ENCODE results near the gene CLOCK.
A peak's percentile ranks its signal among the peaks of the same experiment; 100 is the strongest.

The CLOCK gene

GRCh38 chr4:55447108-55447708 lies 99.5 kb downstream of the CLOCK start:
- no peak overlapping the region for H3K27ac ChIP-seq (ENCODE audit: low read depth, low read length)
- peaks cover 13% of the 10 kb centered on the region for H3K4me1 ChIP-seq (ENCODE audit: control insufficient read depth, insufficient read depth, low read length, unreplicated experiment)
- peaks cover 4% of the 10 kb centered on the region for H3K36me3 ChIP-seq (ENCODE audit: insufficient read depth, low read length)
- H3K4me3 ChIP-seq (ENCODE audit: low read depth, low read length) = no peak overlapping the region
- H3K79me2 ChIP-seq (ENCODE audit: control insufficient read depth, insufficient read depth, low read length, unreplicated experiment) = no peaks in the 10 kb centered on the region
- H2AFZ ChIP-seq (ENCODE audit: low read length, unreplicated experiment) = no peak overlapping the region
- H3K27me3 ChIP-seq (ENCODE audit: insufficient read depth, low read length) = no peaks in the 10 kb centered on the region

- no peak overlapping the region for H2AFZ ChIP-seq (ENCODE audit: low read length, unreplicated experiment)
- no peaks in the 10 kb centered on the region; the same call in 1 of the 2 replicates for H3K36me3 ChIP-seq (ENCODE audit: insufficient read depth, low read length)
- H3K4me3 ChIP-seq (ENCODE audit: low read depth, low read length) = no peak overlapping the region
- H3K27me3 ChIP-seq (ENCODE audit: insufficient read depth, low read length) = no peaks in the 10 kb centered on the region
- H3K27ac ChIP-seq (ENCODE audit: low read depth, low read length) = peak overlapping the region; percentile 34; the same call in 1 of the 2 replicates
- H3K79me2 ChIP-seq (ENCODE audit: control insufficient read depth, insufficient read depth, low read length, unreplicated experiment) = no peaks in the 10 kb centered on the region
- H3K4me1 ChIP-seq (ENCODE audit: control insufficient read depth, insufficient read depth, low read length, unreplicated experiment) = peaks cover 13% of the 10 kb centered on the region
These were observed 100.2 kb downstream of the CLOCK start for GRCh38 chr4:55446578-55446922.

- Histone ChIP-seq H3K27ac (ENCODE audit: low read depth, low read length) (peak overlapping the region; percentile 34), H2AFZ (ENCODE audit: low read length, unreplicated experiment) (no peak overlapping the region), H3K36me3 (ENCODE audit: insufficient read depth, low read length) (no peaks in the 10 kb centered on the region; the same call in 1 of the 2 replicates), H3K4me3 (ENCODE audit: low read depth, low read length) (no peak overlapping the region), H3K4me1 (ENCODE audit: control insufficient read depth, insufficient read depth, low read length, unreplicated experiment) (peaks cover 13% of the 10 kb centered on the region), H3K27me3 (ENCODE audit: insufficient read depth, low read length) (no peaks in the 10 kb centered on the region), H3K79me2 (ENCODE audit: control insufficient read depth, insufficient read depth, low read length, unreplicated experiment) (no peaks in the 10 kb centered on the region)
These were observed 100.7 kb downstream of the CLOCK start for GRCh38 chr4:55445921-55446577.

- H3K27me3 ChIP-seq (ENCODE audit: insufficient read depth, low read length) = no peaks in the 10 kb centered on the region
- peaks cover 8% of the 10 kb centered on the region for H3K36me3 ChIP-seq (ENCODE audit: insufficient read depth, low read length)
- H3K4me3 ChIP-seq (ENCODE audit: low read depth, low read length) = no peak overlapping the region
- no peak overlapping the region for H3K27ac ChIP-seq (ENCODE audit: low read depth, low read length)
- no peaks in the 10 kb centered on the region for H3K79me2 ChIP-seq (ENCODE audit: control insufficient read depth, insufficient read depth, low read length, unreplicated experiment)
- H2AFZ ChIP-seq (ENCODE audit: low read length, unreplicated experiment) = no peak overlapping the region
- H3K4me1 ChIP-seq (ENCODE audit: control insufficient read depth, insufficient read depth, low read length, unreplicated experiment) = peaks cover 13% of the 10 kb centered on the region
These were observed 101.9 kb downstream of the CLOCK start for GRCh38 chr4:55444827-55445226.

- Histone ChIP-seq H3K27ac (ENCODE audit: low read depth, low read length) (no peak overlapping the region), H3K79me2 (ENCODE audit: control insufficient read depth, insufficient read depth, low read length, unreplicated experiment) (no peaks in the 10 kb centered on the region), H3K36me3 (ENCODE audit: insufficient read depth, low read length) (peaks cover 21% of the 10 kb centered on the region; the same call in 1 of the 2 replicates), H3K4me1 (ENCODE audit: control insufficient read depth, insufficient read depth, low read length, unreplicated experiment) (peaks cover 7% of the 10 kb centered on the region), H2AFZ (ENCODE audit: low read length, unreplicated experiment) (no peak overlapping the region), H3K4me3 (ENCODE audit: low read depth, low read length) (no peak overlapping the region), H3K27me3 (ENCODE audit: insufficient read depth, low read length) (no peaks in the 10 kb centered on the region)
These were observed 104.2 kb downstream of the CLOCK start for GRCh38 chr4:55442541-55442940.

- Histone ChIP-seq H3K27me3 (ENCODE audit: insufficient read depth, low read length) (no peaks in the 10 kb centered on the region), H3K27ac (ENCODE audit: low read depth, low read length) (no peak overlapping the region), H3K4me3 (ENCODE audit: low read depth, low read length) (no peak overlapping the region), H2AFZ (ENCODE audit: low read length, unreplicated experiment) (no peak overlapping the region), H3K4me1 (ENCODE audit: control insufficient read depth, insufficient read depth, low read length, unreplicated experiment) (peaks cover 13% of the 10 kb centered on the region), H3K79me2 (ENCODE audit: control insufficient read depth, insufficient read depth, low read length, unreplicated experiment) (no peaks in the 10 kb centered on the region), H3K36me3 (ENCODE audit: insufficient read depth, low read length) (peaks cover 21% of the 10 kb centered on the region; the same call in 1 of the 2 replicates)
These were observed 105.9 kb downstream of the CLOCK start for GRCh38 chr4:55440786-55441185.

GRCh38 chr4:55439023-55439422 lies 107.7 kb downstream of the CLOCK start:
- no peaks in the 10 kb centered on the region for H3K27me3 ChIP-seq (ENCODE audit: insufficient read depth, low read length)
- H3K4me3 ChIP-seq (ENCODE audit: low read depth, low read length) = no peak overlapping the region
- peaks cover 29% of the 10 kb centered on the region; the same call in 1 of the 2 replicates for H3K36me3 ChIP-seq (ENCODE audit: insufficient read depth, low read length)
- no peaks in the 10 kb centered on the region for H3K79me2 ChIP-seq (ENCODE audit: control insufficient read depth, insufficient read depth, low read length, unreplicated experiment)
- H3K4me1 ChIP-seq (ENCODE audit: control insufficient read depth, insufficient read depth, low read length, unreplicated experiment) = peaks cover 13% of the 10 kb centered on the region
- no peak overlapping the region for H3K27ac ChIP-seq (ENCODE audit: low read depth, low read length)
- no peak overlapping the region for H2AFZ ChIP-seq (ENCODE audit: low read length, unreplicated experiment)

- Histone ChIP-seq H3K27ac (ENCODE audit: low read depth, low read length) (no peak overlapping the region), H2AFZ (ENCODE audit: low read length, unreplicated experiment) (no peak overlapping the region), H3K4me3 (ENCODE audit: low read depth, low read length) (no peak overlapping the region), H3K79me2 (ENCODE audit: control insufficient read depth, insufficient read depth, low read length, unreplicated experiment) (no peaks in the 10 kb centered on the region), H3K36me3 (ENCODE audit: insufficient read depth, low read length) (peaks cover 32% of the 10 kb centered on the region; the same call in 1 of the 2 replicates), H3K4me1 (ENCODE audit: control insufficient read depth, insufficient read depth, low read length, unreplicated experiment) (peaks cover 13% of the 10 kb centered on the region), H3K27me3 (ENCODE audit: insufficient read depth, low read length) (no peaks in the 10 kb centered on the region)
These were observed 108.4 kb downstream of the CLOCK start for GRCh38 chr4:55438314-55438713.

GRCh38 chr4:55437823-55438222 lies 108.9 kb downstream of the CLOCK start:
- H3K79me2 ChIP-seq (ENCODE audit: control insufficient read depth, insufficient read depth, low read length, unreplicated experiment) = no peaks in the 10 kb centered on the region
- H3K4me3 ChIP-seq (ENCODE audit: low read depth, low read length) = no peak overlapping the region
- H3K27me3 ChIP-seq (ENCODE audit: insufficient read depth, low read length) = no peaks in the 10 kb centered on the region
- no peak overlapping the region for H2AFZ ChIP-seq (ENCODE audit: low read length, unreplicated experiment)
- H3K36me3 ChIP-seq (ENCODE audit: insufficient read depth, low read length) = peaks cover 32% of the 10 kb centered on the region; the same call in 1 of the 2 replicates
- no peak overlapping the region for H3K27ac ChIP-seq (ENCODE audit: low read depth, low read length)
- peaks cover 13% of the 10 kb centered on the region for H3K4me1 ChIP-seq (ENCODE audit: control insufficient read depth, insufficient read depth, low read length, unreplicated experiment)

- H3K27ac ChIP-seq (ENCODE audit: low read depth, low read length) = peak overlapping the region; percentile 16; the same call in 1 of the 2 replicates
- no peaks in the 10 kb centered on the region for H3K79me2 ChIP-seq (ENCODE audit: control insufficient read depth, insufficient read depth, low read length, unreplicated experiment)
- no peak overlapping the region for H3K4me3 ChIP-seq (ENCODE audit: low read depth, low read length)
- H3K4me1 ChIP-seq (ENCODE audit: control insufficient read depth, insufficient read depth, low read length, unreplicated experiment) = peaks cover 9% of the 10 kb centered on the region
- H3K27me3 ChIP-seq (ENCODE audit: insufficient read depth, low read length) = no peaks in the 10 kb centered on the region
- H3K36me3 ChIP-seq (ENCODE audit: insufficient read depth, low read length) = peaks cover 32% of the 10 kb centered on the region; the same call in 1 of the 2 replicates
- no peak overlapping the region for H2AFZ ChIP-seq (ENCODE audit: low read length, unreplicated experiment)
These were observed 109.3 kb downstream of the CLOCK start for GRCh38 chr4:55437356-55437796.
